ENCODE results near the gene GNB1. TPM values are rescaled to one million over a fixed set of nuclear protein-coding genes. Genes with fewer than 3 reads are reported as not detected.
"Not testable (repeated sequence)": the region's sequence is repeated elsewhere in the genome, so short reads cannot be mapped to it uniquely, and the experiment has no call there.

The GNB1 gene
- total RNA-seq, 1 donor from 2014 or later, result 327 TPM

DNA sequence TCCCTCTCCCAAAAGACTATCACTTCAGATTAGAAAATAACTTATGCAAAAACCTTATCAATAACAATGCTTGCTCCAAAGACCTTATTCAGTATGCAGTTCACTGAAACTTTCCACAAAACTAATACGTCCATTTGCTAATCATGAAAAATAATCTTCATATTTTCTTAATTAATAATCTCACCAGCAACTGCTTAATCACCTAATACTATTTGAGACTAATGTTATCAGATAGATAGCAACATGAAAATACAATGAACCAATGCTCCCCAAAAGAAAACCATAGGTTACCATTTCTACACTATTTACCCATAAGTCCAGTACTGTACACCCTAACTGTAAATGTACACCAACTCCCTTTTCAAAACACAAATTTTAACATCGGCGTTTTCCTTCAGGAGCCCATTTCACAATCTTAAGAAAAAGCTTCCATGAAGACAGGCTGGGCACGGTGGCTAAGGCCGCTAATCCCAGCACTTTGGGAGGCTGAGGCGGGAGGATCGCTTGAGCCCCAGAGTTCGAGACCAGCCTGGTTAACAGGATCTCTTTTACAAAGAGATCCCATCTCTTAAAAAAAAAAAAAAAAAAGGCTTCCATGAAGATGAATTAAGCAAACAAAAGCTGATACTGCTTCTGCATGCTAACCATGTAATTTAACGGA, 1.7 kb downstream of the GNB1 start:
- peaks cover 27% of the 10 kb centered on the region for H3K4me1 Mint-ChIP-seq (ENCODE audit: low read depth)
- H3K27me3 Mint-ChIP-seq, result no peaks in the 10 kb centered on the region
- DNase-seq (ENCODE audit: low spot score, unreplicated experiment), result no peak
- H3K36me3 Mint-ChIP-seq (ENCODE audit: insufficient read depth), result peaks cover 4% of the 10 kb centered on the region
- H3K9me3 Mint-ChIP-seq (ENCODE audit: low read depth), result no peaks in the 10 kb centered on the region
- no peak for TF ChIP-seq CTCF (IDR thresholded peaks at IDR 0.05; ENCODE audit: unreplicated experiment)
- H3K4me3 Mint-ChIP-seq (ENCODE audit: low read depth), result peak overlapping the region; percentile 84
- H3K27ac Mint-ChIP-seq, result peak overlapping the region; percentile 93

- Mint-ChIP-seq H3K27ac (peak overlapping the region; percentile 84), H3K4me1 (ENCODE audit: low read depth) (peaks cover 41% of the 10 kb centered on the region)
- H3K9me3 Mint-ChIP-seq (ENCODE audit: low read depth); H3K4me3 Mint-ChIP-seq (ENCODE audit: low read depth); H3K27me3 Mint-ChIP-seq; H3K36me3 Mint-ChIP-seq (ENCODE audit: insufficient read depth); DNase-seq (ENCODE audit: low spot score, unreplicated experiment): not testable (repeated sequence)
Observed at GRCh38 chr1:1883890-1884289, 7.0 kb downstream of the GNB1 start.

GRCh38 chr1:1883092-1883873, 7.6 kb downstream of the GNB1 start:
- Mint-ChIP-seq H3K27me3 (no peaks in the 10 kb centered on the region), H3K27ac (peak overlapping the region; percentile 84), H3K4me3 (ENCODE audit: low read depth) (no peak overlapping the region), H3K4me1 (ENCODE audit: low read depth) (peaks cover 41% of the 10 kb centered on the region), H3K9me3 (ENCODE audit: low read depth) (no peaks in the 10 kb centered on the region), H3K36me3 (ENCODE audit: insufficient read depth) (peaks cover 6% of the 10 kb centered on the region)
- no peak for DNase-seq (ENCODE audit: low spot score, unreplicated experiment)
- no peak for TF ChIP-seq CTCF (IDR thresholded peaks at IDR 0.05; ENCODE audit: unreplicated experiment)

- H3K36me3 Mint-ChIP-seq (ENCODE audit: insufficient read depth), result peaks cover 9% of the 10 kb centered on the region
- no peak for TF ChIP-seq CTCF (IDR thresholded peaks at IDR 0.05; ENCODE audit: unreplicated experiment)
- H3K27me3 Mint-ChIP-seq, result no peaks in the 10 kb centered on the region
- peak overlapping the region; percentile 73 for H3K27ac Mint-ChIP-seq
- H3K4me3 Mint-ChIP-seq (ENCODE audit: low read depth), result no peak overlapping the region
- H3K4me1 Mint-ChIP-seq (ENCODE audit: low read depth), result peaks cover 32% of the 10 kb centered on the region
- DNase-seq (ENCODE audit: low spot score, unreplicated experiment), result no peak
- no peaks in the 10 kb centered on the region for H3K9me3 Mint-ChIP-seq (ENCODE audit: low read depth)
Observed at GRCh38 chr1:1881727-1882126, 9.2 kb downstream of the GNB1 start.

DNA sequence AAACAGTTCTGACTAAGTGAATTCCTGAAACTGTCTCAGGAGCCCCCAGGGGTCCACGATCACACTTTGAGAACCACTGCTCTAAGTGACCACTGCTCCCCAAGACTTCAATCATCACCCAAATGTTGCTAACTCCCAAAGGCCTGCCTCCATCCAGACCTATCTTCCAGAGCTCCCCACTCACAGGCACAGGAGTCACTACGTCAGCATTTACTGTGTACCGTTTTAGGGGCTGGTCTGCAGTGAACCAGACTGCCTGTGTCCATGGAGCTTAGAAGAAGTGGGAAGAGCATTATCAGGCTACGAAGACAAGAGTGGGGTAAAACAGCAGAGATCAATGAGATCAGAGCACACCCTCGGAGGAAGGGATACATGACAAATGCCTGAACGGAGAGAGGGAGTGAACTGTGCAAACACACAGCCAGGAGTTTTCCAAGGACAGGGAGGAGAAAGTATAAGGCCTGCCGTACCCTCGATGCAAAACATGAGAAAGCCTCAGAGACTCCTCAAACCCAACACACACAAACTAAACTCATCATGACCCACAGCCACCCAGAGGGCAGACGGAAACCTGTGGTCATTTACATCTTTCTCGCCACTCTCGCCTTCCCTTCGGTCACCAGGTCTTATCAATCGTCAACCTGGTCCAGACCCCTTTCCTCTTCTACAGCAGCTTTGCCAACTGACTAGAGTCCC, 10.1 kb downstream of the GNB1 start:
- H3K27me3 Mint-ChIP-seq, result no peaks in the 10 kb centered on the region
- peaks cover 16% of the 10 kb centered on the region for H3K36me3 Mint-ChIP-seq (ENCODE audit: insufficient read depth)
- H3K4me3 Mint-ChIP-seq (ENCODE audit: low read depth), result peak overlapping the region; percentile 39
- H3K27ac Mint-ChIP-seq, result peak overlapping the region; percentile 73
- no peak for DNase-seq (ENCODE audit: low spot score, unreplicated experiment)
- no peak for TF ChIP-seq CTCF (IDR thresholded peaks at IDR 0.05; ENCODE audit: unreplicated experiment)
- peaks cover 30% of the 10 kb centered on the region for H3K4me1 Mint-ChIP-seq (ENCODE audit: low read depth)
- H3K9me3 Mint-ChIP-seq (ENCODE audit: low read depth), result no peaks in the 10 kb centered on the region

All from progenitor cell of endocrine pancreas (in vitro differentiated cells).